ENCODE results near the gene RNU2-63P.
"Not testable (repeated sequence)": the region's sequence is repeated elsewhere in the genome, so short reads cannot be mapped to it uniquely, and the experiment has no call there.

Gene RNU2-63P

DNA sequence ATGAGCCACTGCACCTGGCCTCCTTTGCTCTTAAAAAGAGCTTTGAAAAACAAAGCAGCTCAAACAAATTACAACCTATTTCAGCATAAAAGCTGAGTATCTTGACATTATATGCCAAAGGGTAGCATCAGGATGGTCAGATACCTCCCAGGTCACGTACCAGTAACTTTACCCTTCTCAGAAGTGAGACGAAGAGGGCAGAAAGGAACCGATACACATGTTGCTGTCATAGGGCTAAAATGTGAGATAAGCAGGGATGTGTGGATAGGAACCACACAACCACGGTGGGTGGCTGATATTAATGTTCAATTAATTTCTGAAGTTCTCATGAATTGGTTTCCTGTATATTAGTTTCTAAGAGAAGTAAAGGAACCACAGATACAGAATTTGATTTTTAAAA is 12.6 kb upstream of the RNU2-63P start:
- DNase-seq (ENCODE audit: low read depth) = no peak

DNA sequence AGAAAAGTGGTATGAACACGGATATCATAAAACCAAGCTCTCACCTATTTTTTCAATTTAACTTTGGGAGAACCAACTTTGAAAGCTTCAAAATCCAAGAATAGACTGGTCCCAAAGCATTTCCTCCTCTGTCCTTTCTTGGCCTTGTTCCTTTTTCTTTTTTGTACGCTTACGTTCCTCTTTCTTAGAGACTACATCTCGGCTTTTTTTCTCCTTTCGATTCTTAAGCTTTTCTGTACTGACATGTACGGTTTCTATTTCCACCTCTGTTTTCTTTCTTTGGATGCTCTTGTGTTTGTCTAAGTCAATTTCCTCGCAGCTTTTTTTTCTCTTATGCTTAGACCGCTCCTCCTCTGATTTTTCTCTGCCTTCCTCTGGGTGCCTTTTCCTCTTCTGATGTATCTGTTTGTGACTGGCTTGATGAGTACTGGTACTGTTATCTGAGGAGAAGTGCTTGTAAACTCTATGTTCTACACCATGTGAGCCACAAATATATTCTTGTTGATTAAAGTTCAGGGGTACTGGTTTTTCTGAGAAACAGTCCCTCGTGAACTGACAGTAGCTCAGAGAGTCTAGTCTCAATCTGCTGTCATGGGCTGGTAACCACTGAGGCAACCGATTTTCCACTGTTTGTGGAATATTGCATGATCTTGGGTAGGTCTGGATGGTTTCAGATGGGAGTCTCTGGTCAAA is 11.5 kb upstream of the RNU2-63P start:
- DNase-seq (ENCODE audit: low read depth) = no peak

DNA sequence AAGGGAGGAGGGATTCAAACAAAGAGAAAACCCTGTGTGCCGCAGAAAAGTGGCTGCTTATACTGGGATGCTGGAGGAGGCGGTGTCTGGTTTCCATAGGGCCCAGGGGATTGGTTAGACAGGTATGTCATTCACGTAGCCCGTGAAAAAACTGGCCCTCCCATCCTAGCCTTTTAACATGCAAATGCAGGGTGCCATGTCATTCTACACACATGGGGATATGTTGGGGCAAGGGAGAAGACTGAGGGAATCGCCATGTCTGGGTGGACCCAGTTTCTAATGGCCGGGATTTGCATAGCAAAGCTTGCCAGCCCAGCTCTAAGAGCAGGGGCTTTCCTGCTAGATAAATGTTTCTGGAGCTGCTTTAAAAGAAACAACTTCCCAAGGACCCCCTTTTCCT is 8.2 kb upstream of the RNU2-63P start:
- DNase-seq (ENCODE audit: low read depth) = no peak

DNA sequence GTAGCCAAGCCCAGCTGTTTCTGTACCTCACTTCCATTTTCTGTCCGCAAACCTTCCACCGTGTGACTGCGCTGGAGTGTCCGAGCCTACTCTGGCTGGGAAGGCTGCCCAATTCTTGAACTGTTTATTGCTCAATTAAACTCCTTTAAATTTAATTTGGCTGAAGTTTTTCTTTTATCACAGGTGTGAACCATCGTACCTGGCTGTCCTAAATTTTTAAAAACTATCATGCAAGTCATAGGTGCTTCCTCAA is 6.2 kb upstream of the RNU2-63P start:
- no peak for DNase-seq (ENCODE audit: low read depth)

DNA sequence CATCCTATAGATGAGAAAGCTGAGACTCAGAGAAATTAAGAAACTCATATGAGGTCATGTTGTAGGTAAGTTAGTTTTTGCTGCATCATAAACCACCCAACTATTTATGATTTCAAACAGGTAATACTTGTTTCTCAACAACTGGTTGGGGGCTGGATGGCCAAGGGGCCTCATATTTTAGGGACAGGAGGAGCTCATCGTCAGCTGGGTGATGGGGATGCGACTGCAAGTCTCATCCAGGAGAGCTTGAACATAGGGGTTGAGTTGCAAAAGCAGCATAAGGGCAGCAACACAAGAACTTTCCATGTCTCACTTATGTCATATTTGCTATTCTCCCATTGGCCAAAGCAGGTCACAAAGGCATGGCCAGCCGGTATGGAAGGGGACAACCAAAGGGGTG is 3.6 kb upstream of the RNU2-63P start:
- no peak for DNase-seq (ENCODE audit: low read depth)

DNA sequence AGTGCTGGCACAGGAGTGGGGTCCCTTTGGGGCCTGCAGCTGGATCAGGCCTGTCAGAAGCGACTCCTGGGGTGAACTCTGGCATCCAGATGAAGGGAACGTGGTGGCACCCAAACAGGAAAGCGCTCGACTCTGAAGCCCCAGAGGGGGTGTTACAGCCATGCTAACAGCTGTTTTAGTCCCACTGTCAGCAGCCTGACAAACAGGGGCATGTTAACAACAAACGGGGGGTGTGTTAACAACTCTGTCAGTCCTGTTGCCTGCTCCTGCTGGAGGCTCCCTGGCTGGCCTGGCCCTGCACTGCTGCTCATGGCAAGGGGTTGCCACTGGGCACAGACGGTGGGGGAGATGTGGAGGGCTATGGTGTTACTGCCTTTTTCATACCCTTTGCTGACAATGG is 2.6 kb upstream of the RNU2-63P start:
- DNase-seq (ENCODE audit: low read depth) = no peak

DNA sequence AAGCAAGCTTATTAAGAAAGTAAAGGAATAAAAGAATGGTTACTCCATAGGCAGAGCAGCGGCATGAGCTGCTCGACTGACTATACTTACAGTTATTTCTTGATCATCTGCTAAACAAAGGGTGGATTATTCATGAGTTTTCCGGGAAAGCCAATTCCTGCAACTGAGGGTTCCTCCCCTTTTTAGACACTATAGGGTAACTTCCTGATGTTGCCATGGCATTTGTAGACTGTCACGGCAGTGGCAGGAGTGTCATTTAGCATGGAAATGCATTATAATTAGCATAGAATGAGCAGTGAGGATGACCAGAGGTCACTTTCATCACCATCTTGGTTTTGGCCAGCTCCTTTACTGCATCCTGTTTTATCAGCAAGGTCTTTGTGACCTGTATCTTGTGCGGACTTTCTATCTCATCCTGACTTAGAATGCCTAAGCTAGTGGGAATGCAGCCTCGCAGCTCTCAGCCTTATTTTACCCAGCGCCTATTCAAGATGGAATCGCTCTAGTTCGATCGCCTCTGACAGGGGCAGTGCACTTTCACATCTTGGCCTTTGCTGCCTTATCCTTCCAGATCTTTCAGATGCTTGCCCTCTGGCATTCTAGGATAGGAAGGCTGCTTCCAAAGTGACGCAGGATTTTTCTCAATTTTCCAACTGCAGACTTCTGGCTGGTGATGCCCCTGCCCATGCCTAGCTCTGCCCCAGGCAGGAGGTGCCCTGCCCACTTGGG is 1.9 kb upstream of the RNU2-63P start:
- not testable (repeated sequence) for DNase-seq (ENCODE audit: low read depth)

DNA sequence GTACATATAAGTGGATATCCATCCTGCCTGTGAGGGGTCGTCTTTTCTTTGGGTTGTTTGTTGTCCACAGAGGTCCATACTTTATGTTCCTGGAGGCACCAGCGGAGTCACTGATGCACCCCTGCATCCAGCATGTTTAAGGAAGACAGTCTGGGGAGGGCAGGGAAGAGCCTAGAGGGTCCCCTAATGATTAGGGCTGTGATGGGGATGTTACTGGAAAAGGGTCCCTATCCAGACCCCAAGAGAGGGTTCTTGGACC is 1.4 kb upstream of the RNU2-63P start:
- DNase-seq (ENCODE audit: low read depth) = not testable (repeated sequence)

DNA sequence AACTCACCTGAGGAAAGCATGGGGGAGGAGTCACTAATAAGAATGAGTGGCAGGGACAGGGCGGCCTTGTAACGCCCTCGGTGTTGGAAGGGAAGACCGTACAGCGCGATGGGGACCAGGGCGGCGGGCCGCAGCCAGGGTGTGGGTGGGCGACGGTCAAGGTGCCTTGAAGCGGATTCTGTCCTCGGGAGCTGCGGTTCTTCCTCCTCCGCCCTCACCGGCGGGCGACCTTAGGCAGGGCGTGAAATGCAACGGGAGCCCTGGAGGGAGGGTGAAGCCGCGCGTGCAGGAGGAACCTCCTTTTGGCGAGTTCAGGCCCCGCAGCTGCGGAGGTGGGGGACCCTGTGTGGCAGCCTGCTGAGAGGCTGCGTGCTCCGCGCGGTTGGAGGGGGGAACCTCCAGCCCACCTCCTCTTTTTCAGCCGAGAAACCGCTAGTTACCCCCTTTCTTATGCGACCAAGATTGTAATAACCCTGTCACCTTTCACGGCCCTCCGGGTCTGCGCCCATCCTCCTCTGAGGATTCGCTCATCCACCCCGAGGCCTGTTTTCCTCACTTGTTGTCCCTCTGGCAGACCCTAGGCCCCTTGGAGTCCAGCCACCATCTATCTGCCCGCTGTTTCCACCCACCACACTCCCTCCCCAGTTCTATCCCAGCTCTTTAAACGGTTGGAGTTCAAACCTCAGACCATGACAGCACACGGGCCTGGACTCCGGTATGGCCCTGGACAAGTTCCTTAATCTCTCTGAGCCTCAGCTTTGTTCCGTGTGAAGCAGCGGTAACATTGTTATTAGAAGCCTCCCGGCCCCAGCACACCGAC is 823 bp upstream of the RNU2-63P start:
- no peak for DNase-seq (ENCODE audit: low read depth)

DNA sequence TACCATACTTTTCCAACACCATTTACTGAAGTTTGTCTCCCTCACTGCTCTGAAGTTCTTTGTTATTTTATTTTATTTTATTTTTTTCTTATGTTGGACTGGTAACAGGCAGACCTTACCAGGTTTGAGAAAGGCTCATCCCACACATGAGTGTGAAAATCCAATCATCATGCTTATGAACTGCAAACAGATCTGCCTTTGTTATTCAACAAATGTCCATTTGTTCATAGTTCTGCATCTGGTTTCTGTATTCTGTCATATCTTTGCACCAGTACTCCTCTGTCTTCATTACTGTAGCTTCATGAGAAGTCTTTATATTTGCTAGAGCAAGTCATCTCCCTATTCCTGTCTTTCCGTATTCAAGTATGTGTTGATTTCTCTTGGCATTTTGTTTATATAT is 5.3 kb downstream of the RNU2-63P start:
- DNase-seq (ENCODE audit: low read depth) = no peak

DNA sequence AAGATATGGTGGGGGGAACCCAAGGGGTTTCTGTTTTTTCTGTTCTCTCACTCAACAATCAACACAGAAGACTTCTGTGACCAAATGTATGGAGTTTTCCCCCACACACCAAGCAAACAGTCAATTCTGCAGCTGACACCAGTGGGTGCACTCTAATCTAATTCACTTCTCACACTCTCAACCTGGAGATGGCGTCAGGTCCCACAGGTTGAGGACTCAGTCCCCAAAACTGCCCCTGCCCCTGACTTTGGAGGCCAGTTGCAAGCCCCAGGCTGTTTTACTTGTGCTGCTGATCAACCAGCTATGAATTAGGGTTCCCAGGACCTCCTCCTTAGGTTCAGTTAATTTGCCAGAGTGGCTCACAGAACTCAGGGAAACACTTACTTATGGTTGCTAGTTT is 6.2 kb downstream of the RNU2-63P start:
- no peak for DNase-seq (ENCODE audit: low read depth)

DNA sequence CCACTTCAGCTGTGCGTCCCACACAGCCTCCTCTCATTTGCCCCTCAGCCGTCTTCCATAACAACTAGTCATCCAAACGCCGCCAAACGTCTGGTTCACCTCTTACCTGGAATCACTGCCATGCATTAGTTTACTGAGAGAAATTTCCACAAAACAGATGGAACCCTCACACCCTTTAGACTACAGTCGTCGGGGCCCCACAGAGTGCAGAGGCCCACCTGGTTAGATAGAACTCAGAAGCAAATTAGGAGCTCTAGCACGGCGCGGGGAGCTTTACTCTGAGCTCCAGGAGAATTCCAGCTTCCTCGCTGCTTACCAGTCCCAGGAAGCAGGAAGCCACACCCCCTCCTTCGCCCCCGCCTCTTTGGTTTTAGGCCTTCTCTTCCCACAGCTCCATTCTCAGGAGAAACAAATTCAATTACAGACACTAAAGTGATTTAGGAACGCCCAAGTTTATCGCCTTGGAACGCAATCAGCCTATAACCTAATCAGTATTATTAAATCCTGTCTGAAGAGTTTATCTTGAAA is 9.4 kb downstream of the RNU2-63P start:
- DNase-seq (ENCODE audit: low read depth) = no peak

DNA sequence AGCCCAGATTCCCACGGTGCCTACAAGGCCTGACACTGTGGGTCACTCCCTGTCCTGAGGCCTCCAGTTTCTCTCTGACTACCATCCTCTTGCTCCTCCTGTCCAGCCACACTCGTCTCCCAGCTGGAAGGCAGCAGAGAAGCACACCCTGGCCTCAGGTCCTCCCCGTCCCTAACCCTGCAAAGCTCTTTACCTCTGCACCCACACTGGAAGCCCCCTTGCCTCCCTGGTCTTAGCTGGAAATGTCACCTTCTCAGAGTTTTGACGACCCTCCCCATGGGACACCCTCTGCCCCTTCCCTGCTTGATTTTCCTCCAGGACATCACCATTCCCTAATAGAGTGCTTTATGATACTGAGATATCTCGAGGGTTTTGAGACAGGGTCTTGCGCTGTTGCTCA is 10.6 kb downstream of the RNU2-63P start:
- no peak for DNase-seq (ENCODE audit: low read depth)

DNA sequence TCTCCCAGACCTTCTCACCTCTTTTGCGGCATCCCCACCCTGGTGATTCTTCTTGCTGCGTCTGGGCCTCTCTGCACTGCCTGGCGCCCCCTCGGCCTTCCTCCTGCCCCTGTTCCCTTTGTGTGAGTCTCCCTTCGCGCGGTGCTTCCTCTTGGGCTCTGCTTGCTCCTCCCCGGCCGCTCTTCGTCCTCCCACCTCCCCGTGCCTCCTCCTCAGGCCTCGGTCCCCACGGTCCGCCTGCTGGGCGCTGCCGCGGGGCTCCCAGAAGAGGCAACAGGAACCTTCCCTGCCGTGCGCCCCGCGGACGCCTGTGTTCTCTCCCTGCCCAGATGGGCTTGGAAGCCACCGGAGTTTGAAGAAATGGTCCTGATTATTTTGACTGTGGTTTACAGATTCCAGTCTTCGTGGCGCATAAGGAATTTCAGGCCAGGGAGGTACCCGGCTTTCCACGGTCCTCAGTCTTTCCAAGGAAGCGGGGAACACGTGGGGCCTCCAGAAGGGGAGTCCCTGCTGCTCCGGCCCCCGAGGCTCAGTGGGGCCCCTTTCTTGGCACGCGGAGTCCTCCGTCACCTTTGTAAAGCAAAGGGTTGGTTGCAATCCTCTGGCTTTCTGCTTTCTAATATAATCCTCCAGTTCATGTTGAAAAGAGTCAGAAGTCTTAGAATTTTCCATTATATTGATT is 13.1 kb downstream of the RNU2-63P start:
- DNase-seq (ENCODE audit: low read depth) = no peak

DNA sequence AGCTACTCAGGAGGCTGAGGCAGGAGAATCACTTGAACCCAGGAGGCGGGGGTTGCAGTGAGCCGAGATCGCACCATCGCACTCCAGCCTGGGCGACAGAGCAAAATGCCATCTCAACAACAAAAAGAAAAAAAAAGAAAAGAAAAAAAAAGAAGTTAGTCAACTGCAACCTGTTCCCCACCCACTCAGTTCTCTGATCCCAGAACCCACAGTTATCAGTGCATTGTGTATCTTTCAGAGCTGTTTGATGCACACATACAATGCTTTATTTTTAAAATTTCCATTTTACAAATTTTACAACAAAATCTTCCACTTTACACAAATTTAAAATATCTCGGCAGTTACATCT is 14.0 kb downstream of the RNU2-63P start:
- no peak for DNase-seq (ENCODE audit: low read depth)

DNA sequence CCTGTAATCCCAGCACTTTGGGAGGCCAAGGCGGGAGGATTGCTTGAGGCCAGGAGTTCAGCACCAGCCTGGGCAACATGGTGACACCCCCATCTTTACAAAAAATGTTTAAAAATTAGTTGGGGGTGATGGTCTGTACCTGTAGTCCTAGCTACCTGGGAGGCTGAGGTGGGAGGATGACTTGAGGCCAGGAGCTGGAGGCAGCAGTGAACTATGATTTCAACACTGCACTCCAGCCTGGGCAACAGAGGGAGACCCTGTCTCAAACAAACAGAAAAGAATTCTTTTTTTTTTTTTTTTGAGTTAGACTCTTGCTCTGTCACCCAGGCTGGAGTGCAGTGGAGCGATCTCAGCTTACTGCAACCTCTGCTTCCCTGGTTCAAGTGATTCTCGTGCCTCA is 15.9 kb downstream of the RNU2-63P start:
- not testable (repeated sequence) for DNase-seq (ENCODE audit: low read depth)

DNA sequence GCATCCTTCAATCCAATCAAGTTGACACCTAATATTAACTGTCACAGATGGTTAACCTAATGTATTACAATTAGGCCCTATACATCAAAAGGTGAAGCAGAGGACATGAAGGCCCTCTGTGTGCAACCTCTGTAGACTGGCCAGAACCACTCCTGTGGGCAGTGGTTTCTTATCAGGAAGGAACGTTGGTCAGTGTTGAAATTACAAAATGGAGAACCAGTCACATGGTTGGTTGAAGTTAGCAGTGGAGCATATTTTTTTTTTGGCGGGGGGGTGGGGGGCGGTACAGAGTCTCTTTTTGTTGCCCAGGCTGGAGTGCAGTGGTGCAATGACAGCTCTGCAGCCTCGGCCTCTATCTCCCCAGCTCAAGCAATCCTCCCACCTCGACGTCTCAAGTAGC is 19.8 kb downstream of the RNU2-63P start:
- DNase-seq (ENCODE audit: low read depth) = no peak

DNA sequence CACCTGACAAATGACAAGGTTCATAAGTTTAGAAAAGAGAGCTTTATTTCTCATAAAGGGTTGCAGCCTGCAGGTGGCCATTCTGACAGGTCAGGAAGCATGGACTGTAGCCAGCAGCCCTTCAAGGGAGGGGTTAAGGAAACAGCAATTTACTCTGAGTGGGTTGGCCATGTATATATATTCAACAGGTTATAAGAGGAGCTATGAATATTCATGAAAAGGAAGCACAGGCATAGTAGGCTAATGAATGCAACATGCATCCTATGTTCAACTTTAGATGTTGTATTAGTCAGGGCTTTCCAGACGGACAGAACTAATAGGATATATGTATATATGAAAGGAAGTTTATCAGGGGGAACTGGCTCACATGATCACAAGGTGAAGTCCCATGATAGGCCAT is 20.6 kb downstream of the RNU2-63P start:
- no peak for DNase-seq (ENCODE audit: low read depth)

DNA sequence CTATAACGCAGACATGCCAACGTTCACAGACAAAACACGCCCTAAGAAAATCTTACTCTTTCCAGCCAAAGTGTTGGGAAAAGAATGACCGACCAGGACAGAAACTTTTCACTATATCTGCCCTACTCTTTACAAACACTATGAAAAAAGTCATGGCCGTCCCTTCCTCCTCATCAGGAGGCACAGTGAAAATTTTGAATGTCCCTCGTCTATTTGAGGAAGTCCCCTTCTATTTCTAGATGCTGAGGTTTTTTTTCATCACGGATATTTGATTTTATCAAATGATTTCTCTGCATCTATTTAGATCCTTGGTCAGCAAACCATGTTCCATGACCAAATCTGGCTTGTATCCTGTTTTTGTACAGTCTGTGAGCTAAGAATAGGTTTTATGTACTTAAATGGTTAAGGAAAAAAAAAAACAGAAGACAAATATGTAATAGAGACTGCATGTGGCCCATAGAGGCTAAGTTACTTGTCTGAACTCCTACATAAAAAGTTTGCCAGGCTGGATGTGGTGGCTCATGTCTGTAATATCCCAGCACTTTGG is 22.0 kb downstream of the RNU2-63P start:
- DNase-seq (ENCODE audit: low read depth) = not testable (repeated sequence)

DNA sequence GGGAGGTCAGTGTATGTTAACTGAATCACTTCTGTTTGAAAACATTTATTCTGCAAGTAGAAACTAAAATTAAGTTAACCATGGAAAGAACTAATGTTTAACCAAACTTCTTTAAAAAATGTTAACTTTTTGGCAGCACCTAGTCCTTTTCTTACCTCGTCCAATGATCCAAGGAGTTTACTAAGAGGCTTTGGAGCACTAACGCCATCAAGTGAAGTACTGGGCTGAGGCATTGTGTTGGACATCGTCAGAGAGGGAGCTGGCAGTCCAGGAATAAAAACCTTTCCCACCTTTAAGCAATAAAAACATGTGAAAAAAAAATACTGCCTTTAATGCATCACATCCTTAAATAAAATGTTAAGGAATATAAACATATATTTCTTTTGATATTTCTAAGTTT is 23.8 kb downstream of the RNU2-63P start:
- not testable (repeated sequence) for DNase-seq (ENCODE audit: low read depth)

DNA sequence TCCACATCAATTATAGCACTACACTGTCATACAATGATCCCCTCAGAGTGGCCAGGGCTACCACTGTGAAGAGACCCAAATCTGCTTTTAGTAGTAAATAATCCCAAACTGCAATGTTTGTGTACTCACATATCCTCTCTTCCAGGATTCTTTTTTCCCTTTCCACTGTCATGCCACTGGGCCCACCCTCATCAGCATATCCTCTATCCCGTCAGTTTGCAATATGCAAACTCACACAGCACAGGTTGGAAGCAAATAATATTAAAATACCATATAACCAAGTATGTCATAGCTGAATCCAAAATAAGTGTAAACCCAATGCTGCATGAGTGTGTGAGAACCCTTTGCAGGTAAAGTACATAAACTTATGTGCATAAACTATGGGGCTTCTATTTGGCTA is 28.9 kb downstream of the RNU2-63P start:
- not testable (repeated sequence) for DNase-seq (ENCODE audit: low read depth)

DNA sequence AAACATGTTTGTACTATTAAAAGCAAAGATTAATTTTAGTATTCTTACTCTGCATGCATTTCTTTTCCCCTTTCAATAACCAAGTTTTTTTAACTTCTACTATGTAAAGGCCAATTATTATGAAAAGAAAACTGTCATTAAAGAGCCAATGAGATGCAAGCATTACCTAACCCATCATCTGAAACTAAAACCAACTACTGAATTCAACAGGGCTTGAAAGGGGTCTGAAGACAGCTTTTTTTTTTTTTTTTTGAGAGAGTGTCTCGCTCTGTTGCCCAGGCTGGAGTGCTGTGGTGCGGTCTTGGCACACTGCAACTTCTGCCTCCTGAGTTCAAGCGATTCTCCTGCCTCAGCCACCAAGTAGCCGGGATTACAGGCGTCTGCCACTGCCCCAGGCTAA is 30.4 kb downstream of the RNU2-63P start:
- DNase-seq (ENCODE audit: low read depth) = not testable (repeated sequence)

DNA sequence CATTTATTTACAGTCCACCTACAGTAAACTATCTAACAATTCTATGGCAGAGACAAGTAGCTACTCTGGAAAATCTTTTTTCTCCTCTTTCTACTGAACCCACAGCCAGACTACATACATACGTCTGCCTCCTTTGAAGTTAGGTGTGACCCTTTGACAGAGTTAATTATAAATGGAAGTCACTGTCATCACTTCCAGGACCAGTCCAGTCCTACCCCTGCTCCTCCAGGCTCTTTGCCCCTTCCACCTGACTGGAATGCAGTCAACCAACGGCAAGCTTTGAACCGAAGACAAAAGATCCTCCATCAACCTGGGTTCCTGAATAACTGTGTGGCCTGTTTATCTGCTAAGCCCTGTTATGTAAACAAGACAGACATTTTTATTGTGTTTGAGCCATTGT is 35.2 kb downstream of the RNU2-63P start:
- not testable (repeated sequence) for DNase-seq (ENCODE audit: low read depth)

Measured in ELR (cell line).